Measurements from ENCODE around the gene ZCCHC2. TPM values are rescaled to one million over a fixed set of nuclear protein-coding genes. Genes with fewer than 3 reads are reported as not detected.

Gene ZCCHC2
- total RNA-seq, 6 experiments from 2014 or later: 18.9 to 26.6 (median 23.5) TPM

DNA sequence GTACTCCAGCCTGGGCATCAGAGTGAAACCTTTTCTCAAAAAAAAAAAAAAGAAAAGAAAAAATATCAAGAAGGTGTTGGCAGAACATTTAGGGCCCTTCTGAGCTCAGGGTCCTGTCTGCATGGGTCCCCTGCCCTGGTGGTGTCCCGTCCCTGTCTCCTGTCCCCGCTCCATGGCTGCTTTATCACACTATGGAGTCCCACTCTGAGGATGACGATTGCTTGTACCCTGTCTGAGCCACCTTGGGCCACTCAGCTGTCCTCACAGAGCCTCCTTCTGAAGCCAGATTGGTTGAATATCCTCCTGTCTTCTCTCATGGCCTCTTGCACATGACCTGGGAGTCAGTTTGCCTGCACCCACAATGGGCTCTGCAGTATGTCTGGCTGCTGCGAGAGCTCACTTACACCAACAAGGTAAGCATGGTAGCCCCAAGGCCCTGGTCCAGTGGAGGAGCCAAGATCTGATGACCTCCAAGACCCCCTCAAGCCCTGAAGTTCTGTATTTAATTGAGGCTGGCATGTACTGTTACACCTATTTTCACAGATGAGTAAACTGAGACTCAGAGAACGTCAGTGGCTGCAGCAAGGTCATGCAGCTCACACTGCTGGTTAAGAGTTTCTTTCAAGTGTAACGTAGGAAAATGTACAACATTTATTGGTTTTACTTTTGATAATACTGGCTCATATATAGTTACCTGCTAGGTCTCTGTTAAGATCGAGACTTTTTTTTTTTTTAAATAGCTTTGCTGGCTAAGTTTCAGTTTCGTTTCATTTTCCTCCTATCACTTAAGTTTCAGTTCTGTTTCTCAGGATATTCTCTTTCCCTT, 16.9 kb upstream of the ZCCHC2 start:
- Histone ChIP-seq H3K4me1 (peaks cover 0 to 30% (median 8%) of the 10 kb centered on the region in 4 donors), H3K9me3 (no peaks in the 10 kb centered on the region), H3K4me3 (peak overlapping the region; percentile 26 to 52 (median 48)), H3K27ac (peak overlapping the region; percentile 83 to 90 (median 83)), H3K27me3 (no peaks in the 10 kb centered on the region), H3K36me3 (no peaks in the 10 kb centered on the region)
- TF ChIP-seq POLR2A (IDR thresholded peaks at IDR 0.05): no peak
- TF ChIP-seq, protein P1, sequence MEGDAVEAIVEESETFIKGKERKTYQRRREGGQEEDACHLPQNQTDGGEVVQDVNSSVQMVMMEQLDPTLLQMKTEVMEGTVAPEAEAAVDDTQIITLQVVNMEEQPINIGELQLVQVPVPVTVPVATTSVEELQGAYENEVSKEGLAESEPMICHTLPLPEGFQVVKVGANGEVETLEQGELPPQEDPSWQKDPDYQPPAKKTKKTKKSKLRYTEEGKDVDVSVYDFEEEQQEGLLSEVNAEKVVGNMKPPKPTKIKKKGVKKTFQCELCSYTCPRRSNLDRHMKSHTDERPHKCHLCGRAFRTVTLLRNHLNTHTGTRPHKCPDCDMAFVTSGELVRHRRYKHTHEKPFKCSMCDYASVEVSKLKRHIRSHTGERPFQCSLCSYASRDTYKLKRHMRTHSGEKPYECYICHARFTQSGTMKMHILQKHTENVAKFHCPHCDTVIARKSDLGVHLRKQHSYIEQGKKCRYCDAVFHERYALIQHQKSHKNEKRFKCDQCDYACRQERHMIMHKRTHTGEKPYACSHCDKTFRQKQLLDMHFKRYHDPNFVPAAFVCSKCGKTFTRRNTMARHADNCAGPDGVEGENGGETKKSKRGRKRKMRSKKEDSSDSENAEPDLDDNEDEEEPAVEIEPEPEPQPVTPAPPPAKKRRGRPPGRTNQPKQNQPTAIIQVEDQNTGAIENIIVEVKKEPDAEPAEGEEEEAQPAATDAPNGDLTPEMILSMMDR (IDR thresholded peaks at IDR 0.05): no peak
- ATAC-seq: peak; percentile 33 to 53 (median 40)
- intact Hi-C loops (cut with DNase I): loop anchor here in 1 of 2 donors (10.0 kb wide), 1 partner anchor 51 kb away; no protein-coding TSS in a partner anchor
- 34% methylated on average over 7 of the region's 8 CpGs for WGBS (ENCODE audit: insufficient coverage, low coverage, low lambda C conversion rate, missing lambda C conversion rate)
- DNase-seq: no peak

DNA sequence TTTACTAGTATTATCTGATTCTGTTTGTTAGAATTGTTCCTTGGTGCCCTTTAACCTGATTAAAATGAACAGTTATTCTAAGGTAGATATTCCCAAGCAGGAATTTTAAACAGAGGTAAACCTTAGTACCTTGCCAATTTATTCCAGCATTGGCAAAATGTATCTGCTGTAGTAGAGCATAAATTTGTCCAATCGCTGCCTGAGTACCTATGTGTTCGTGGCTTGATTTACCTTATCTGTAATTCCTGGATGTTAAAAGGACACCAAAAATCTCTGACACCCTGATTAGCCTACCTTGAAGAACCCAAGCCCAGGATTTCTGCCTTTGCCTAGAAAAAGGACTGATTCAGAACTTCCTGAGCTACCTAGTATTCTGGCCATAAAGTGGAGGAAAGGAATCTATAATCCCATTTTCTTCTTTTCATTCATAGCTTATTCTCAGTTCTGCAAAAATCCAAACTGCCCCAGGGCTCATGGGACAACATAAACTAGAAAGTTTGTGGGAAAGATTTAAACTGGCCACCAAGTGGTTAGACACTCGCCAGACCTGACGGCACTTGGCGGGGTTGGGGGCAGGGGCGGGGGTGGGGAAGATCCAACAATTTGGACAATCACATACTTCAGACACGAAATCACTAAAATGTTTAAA, 16.2 kb upstream of the ZCCHC2 start:
- intact Hi-C loops (cut with DNase I): loop anchor here in 1 of 2 donors (10.0 kb wide), 1 partner anchor 52 kb away; no protein-coding TSS in a partner anchor
- peak overlapping the region; percentile 26 to 52 (median 48) for H3K4me3 ChIP-seq

DNA sequence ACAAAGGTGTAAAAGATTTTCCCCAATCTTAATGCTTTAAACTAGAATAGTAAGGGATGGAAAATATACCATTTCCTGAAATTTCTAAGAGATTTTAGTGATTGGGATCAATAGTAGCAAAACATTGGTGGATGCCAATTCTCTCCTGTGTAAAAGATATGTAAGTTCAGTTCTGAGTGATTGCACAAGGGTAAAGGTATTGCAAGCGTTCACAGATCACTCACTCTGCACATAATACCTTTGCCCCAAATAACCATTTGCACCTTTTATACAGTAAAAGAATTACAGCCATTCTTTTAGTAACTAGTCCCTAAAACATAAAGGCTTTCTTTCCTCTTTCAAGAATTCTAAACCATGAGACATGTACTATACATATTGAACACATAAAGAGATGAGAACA, 13.0 kb upstream of the ZCCHC2 start:
- DNase-seq (no peak), ATAC-seq (peak; percentile 78 to 84 (median 80))
- Histone ChIP-seq H3K9me3 (peaks cover 0 to 8% (median 0%) of the 10 kb centered on the region in 4 donors), H3K27me3 (no peaks in the 10 kb centered on the region), H3K27ac (peak overlapping the region; percentile 46 to 61 (median 49)), H3K36me3 (no peaks in the 10 kb centered on the region), H3K4me1 (peaks cover 0 to 34% (median 10%) of the 10 kb centered on the region in 4 donors), H3K4me3 (peak overlapping the region in 1 of 3 donors; percentile 7)
- no peak for TF ChIP-seq POLR2A (IDR thresholded peaks at IDR 0.05)
- TF ChIP-seq, protein P1 (IDR thresholded peaks at IDR 0.05): no peak
- WGBS (ENCODE audit: insufficient coverage, low coverage, low lambda C conversion rate, missing lambda C conversion rate): 15% methylated on average over 1 of the region's 1 CpG
- intact Hi-C loops (cut with DNase I): loop anchor here in 1 of 2 donors (10.0 kb wide), 1 partner anchor 55 kb away; no protein-coding TSS in a partner anchor

More for the DNA sequence above, 16.2 kb upstream of the ZCCHC2 start:
- H3K27me3 ChIP-seq: no peaks in the 10 kb centered on the region
- 7% methylated on average over 7 of the region's 7 CpGs for WGBS (ENCODE audit: insufficient coverage, low coverage, low lambda C conversion rate, missing lambda C conversion rate)
- H3K4me1 ChIP-seq: peaks cover 0 to 34% (median 10%) of the 10 kb centered on the region in 4 donors
- peak overlapping the region; percentile 83 to 90 (median 83) for H3K27ac ChIP-seq
- no peaks in the 10 kb centered on the region for H3K9me3 ChIP-seq
- TF ChIP-seq, protein P1 (IDR thresholded peaks at IDR 0.05): no peak
- no peak for TF ChIP-seq POLR2A (IDR thresholded peaks at IDR 0.05)
- no peaks in the 10 kb centered on the region for H3K36me3 ChIP-seq
- DNase-seq (no peak), ATAC-seq (peak; percentile 7 to 27 (median 25))

DNA sequence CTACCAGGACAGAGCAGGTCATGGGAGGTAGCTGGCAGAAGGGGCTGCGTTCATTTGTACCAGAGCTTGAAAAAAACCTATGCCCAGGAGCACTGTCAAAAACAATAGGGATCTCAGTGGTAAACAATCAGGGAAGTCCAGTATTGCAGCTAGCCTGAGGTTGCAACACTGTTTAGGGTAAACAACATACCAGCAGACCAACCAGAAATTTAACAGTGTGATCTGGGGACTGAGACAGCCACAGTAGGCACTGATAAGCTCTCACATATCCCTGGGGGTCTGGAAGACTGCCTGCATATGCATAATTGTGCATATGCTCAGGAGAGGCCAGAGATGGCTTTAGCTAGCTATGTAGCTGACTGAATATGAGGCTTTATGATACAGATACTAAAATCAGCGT, 12.0 kb upstream of the ZCCHC2 start:
- TF ChIP-seq, protein P1 (IDR thresholded peaks at IDR 0.05): no peak
- TF ChIP-seq POLR2A (IDR thresholded peaks at IDR 0.05): no peak
- peaks cover 0 to 32% (median 10%) of the 10 kb centered on the region in 4 donors for H3K4me1 ChIP-seq
- 60% methylated on average over 2 of the region's 2 CpGs for WGBS (ENCODE audit: insufficient coverage, low coverage, low lambda C conversion rate, missing lambda C conversion rate)
- no peaks in the 10 kb centered on the region for H3K27me3 ChIP-seq
- no peaks in the 10 kb centered on the region for H3K36me3 ChIP-seq
- DNase-seq (no peak), ATAC-seq (peak; percentile 76 to 86 (median 82))
- H3K27ac ChIP-seq: peak overlapping the region; percentile 46 to 61 (median 49)
- H3K4me3 ChIP-seq: no peak overlapping the region
- peaks cover 0 to 12% (median 0%) of the 10 kb centered on the region in 4 donors for H3K9me3 ChIP-seq
- intact Hi-C loops (cut with DNase I): no loop called here

Measured in right lobe of liver (tissue), 6 donors.